Gastroesophageal sphincter (tissue), 2 donors: ENCODE data around the gene CNTNAP2.

Experiments used
- POLR2A ChIP-seq, 2 donors: fragments of 450-650 bp; IDR thresholded peaks; one replicate each; pipeline ENCODE4 v1.6.1; 2017; ENCODE audit warnings: antibody characterized with exemption in 2 of 2, mild to moderate bottlenecking in 2 of 2, moderate library complexity in 1 of 2
- POLR2AphosphoS5 ChIP-seq: sonication (generic); formaldehyde crosslinking; IDR thresholded peaks from one replicate; pipeline ENCODE4 v1.6.1; 2017; ENCODE audit warnings: antibody characterized with exemption

DNA sequence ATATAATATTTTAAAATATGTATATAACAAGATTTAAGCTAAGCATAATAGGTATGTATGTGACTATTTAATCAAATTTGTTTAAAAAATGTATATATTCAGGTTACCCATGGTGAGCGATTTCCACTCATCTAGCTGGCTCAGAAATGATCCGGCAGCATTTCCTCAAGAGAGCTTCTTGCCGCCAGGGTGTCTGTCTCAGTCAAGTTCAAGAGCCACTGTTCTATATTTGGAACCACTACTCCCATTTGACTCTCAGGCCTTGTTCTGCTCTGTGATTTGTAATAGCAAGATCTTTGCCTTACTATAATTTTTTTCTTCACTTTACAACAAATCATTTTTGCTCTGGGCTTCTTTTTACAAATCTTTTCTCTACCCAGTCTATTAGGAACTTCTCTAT, 48.7 kb upstream of the CNTNAP2 start:
- TF ChIP-seq POLR2A (IDR thresholded peaks at IDR 0.05): no peak
- TF ChIP-seq POLR2AphosphoS5: no peak
